Measurements from ENCODE around the gene DMXL2.

GRCh38 chr15:51403072-51403878 lies 219.3 kb downstream of the DMXL2 start:
- peak; percentile 36 for TF ChIP-seq CTCF (IDR thresholded peaks at IDR 0.05; ENCODE audit: insufficient read depth, low read length, poor library complexity, severe bottlenecking)
- TF ChIP-seq EZH2phosphoT487 (conservative IDR thresholded peaks at IDR 0.05; ENCODE audit: low read length): no peak

All from SU-DHL-6 (cell line).